BLaER1 treated with 17β-estradiol and CSF1 and Interleukin-3, amounts not matched to agents 10 nM and 100 nM (cell line): ENCODE data around the gene IFNLR1.
A peak's percentile ranks its signal among the peaks of the same experiment; 100 is the strongest.

Experiments
- H3K27ac ChIP-seq, 11 experiments: shearing (Covaris generic); formaldehyde crosslinking; 2 replicates each; pipeline ENCODE4 v1.8.1; 2022
- H3K27me3 ChIP-seq, 11 experiments: shearing (Covaris generic); formaldehyde crosslinking; 2 replicates each; pipeline ENCODE4 v1.8.1; 2022
- H3K36me3 ChIP-seq, 11 experiments: shearing (Covaris generic); formaldehyde crosslinking; 2 replicates each; pipeline ENCODE4 v1.8.1; 2022
- H3K4me1 ChIP-seq, 10 experiments: shearing (Covaris generic); formaldehyde crosslinking; 2 replicates each; pipeline ENCODE4 v1.8.1; 2022
- H3K4me2 ChIP-seq, 11 experiments: shearing (Covaris generic); formaldehyde crosslinking; 2 replicates each; pipeline ENCODE4 v1.8.1; 2022
- H3K4me3 ChIP-seq, 10 experiments: shearing (Covaris generic); formaldehyde crosslinking; 2 replicates each; pipeline ENCODE4 v1.8.1; 2022
- H3K9ac ChIP-seq, 11 experiments: shearing (Covaris generic); formaldehyde crosslinking; 2 replicates each; pipeline ENCODE4 v1.8.1; 2022
- H3K9me3 ChIP-seq, 11 experiments: shearing (Covaris generic); formaldehyde crosslinking; replicated peaks in 1 of 11; 2 replicates each; pipeline ENCODE4 v1.8.1; 2022
- H4K20me1 ChIP-seq, 11 experiments: shearing (Covaris generic); formaldehyde crosslinking; 2 replicates each; pipeline ENCODE4 v1.8.1; 2022
- Cebpa-rat ChIP-seq, 11 experiments: shearing (Covaris generic); IDR thresholded peaks; 2 replicates each; pipeline ENCODE4 v1.8.1; 2022

Gene IFNLR1

DNA sequence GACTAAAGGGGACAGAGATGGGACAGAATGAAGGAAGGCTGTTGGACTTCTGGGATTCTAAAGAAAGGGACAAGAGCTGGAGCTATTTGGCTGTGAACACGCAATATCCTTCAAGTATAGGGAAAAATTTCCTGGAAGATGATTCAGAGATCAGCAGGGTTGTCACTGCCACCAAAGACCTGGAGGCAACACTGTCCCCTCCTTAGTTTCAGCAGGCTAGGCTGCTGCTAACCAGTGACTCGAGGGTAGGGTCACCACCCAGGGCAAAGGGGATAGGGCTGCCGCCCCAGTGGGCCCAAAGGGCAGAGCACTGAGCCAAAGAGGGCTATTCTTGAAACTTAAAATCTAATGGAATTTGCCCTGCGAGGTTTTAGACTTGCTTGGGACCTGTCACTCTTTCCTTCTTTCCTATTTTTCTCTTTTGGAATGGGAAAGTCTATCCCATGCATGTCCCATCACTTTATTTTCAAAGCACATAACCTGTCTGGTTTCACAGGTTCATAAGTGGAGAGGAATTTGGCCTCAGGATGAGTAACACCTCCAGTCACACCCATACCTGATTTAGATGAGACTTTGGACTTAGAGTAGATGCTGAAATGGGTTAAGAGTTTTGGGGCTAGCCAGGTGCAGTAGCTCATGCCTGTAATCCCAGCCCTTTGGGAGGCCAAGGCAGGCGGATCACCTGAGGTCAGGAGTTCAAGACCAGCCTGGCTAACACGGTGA, 11.9 kb downstream of the IFNLR1 start:
- Histone ChIP-seq H3K4me2 (peak overlapping the region in 4 of 11 experiments; percentile 1 to 40 (median 40); a peak in 5 of 22 replicates), H3K27ac (no peak overlapping the region; a peak in 1 of 22 replicates), H3K36me3 (peaks cover 0 to 96% (median 62%) of the 10 kb centered on the region in 11 experiments; a peak in 19 of 22 replicates), H3K27me3 (no peaks in the 10 kb centered on the region), H3K4me1 (peaks cover 0 to 38% (median 19%) of the 10 kb centered on the region in 10 experiments; a peak in 15 of 20 replicates), H4K20me1 (peaks cover 0 to 82% (median 6%) of the 10 kb centered on the region in 11 experiments; a peak in 8 of 22 replicates), H3K9me3 (peaks cover 4 to 19% (median 12%) of the 10 kb centered on the region in 11 experiments; a peak in 15 of 22 replicates), H3K4me3 (no peak overlapping the region), H3K9ac (no peak overlapping the region)
- TF ChIP-seq Cebpa-rat (IDR thresholded peaks at IDR 0.05): no peak

GRCh38 chr1:24173638-24174575, 13.2 kb downstream of the IFNLR1 start:
- Histone ChIP-seq H3K27ac (peak overlapping the region in 4 of 11 experiments; percentile 13 to 40 (median 25); a peak in 4 of 22 replicates), H3K4me3 (no peak overlapping the region), H3K9me3 (peaks cover 4 to 19% (median 12%) of the 10 kb centered on the region in 11 experiments; a peak in 15 of 22 replicates), H3K36me3 (peaks cover 0 to 96% (median 61%) of the 10 kb centered on the region in 11 experiments; a peak in 21 of 22 replicates), H3K4me1 (peaks cover 0 to 26% (median 15%) of the 10 kb centered on the region in 10 experiments; a peak in 15 of 20 replicates), H3K4me2 (peak overlapping the region in 6 of 11 experiments; percentile 5 to 40 (median 38); a peak in 10 of 22 replicates), H3K27me3 (no peaks in the 10 kb centered on the region), H3K9ac (no peak overlapping the region), H4K20me1 (peaks cover 0 to 82% (median 4%) of the 10 kb centered on the region in 11 experiments; a peak in 8 of 22 replicates)
- TF ChIP-seq Cebpa-rat (IDR thresholded peaks at IDR 0.05): no peak

- Histone ChIP-seq H4K20me1 (peaks cover 0 to 68% (median 4%) of the 10 kb centered on the region in 11 experiments; a peak in 7 of 22 replicates), H3K4me1 (peaks cover 0 to 19% (median 12%) of the 10 kb centered on the region in 10 experiments; a peak in 11 of 20 replicates), H3K9ac (no peak overlapping the region), H3K27ac (no peak overlapping the region), H3K9me3 (peaks cover 4 to 19% (median 12%) of the 10 kb centered on the region in 11 experiments; a peak in 15 of 22 replicates), H3K4me3 (no peak overlapping the region), H3K27me3 (no peaks in the 10 kb centered on the region), H3K4me2 (no peak overlapping the region), H3K36me3 (peaks cover 0 to 96% (median 63%) of the 10 kb centered on the region in 11 experiments; a peak in 20 of 22 replicates)
- TF ChIP-seq Cebpa-rat (IDR thresholded peaks at IDR 0.05): no peak
These were observed 14.5 kb downstream of the IFNLR1 start for GRCh38 chr1:24172598-24172997.

DNA sequence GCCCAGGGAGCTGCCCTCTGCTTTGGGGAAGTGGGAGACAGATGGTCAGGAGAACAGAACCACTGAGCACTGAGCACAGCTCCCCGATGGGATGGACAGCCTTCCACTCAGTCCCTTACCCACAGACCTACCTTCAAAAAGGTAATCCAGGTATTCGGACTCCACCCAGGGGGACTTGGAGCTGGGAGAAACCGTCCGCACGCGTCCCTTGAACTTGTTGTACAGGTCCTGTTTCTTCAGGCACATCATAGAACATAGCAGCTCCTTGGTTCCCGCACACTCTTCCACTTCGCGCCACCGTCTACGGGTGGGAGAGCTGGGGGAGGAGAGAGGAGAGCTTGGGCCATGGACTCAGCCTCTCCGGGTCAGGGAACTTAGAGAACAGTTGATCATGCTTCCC, 17.8 kb downstream of the IFNLR1 start:
- H4K20me1 ChIP-seq: peaks cover 0 to 39% (median 0%) of the 10 kb centered on the region in 11 experiments; a peak in 5 of 22 replicates
- H3K27me3 ChIP-seq: no peaks in the 10 kb centered on the region
- H3K4me2 ChIP-seq: no peak overlapping the region
- no peak for TF ChIP-seq Cebpa-rat (IDR thresholded peaks at IDR 0.05)
- H3K9ac ChIP-seq: no peak overlapping the region
- H3K27ac ChIP-seq: no peak overlapping the region
- H3K9me3 ChIP-seq: peaks cover 0 to 12% (median 5%) of the 10 kb centered on the region in 11 experiments; a peak in 10 of 22 replicates
- H3K4me1 ChIP-seq: peaks cover 0 to 8% (median 2%) of the 10 kb centered on the region in 10 experiments; a peak in 11 of 20 replicates
- H3K36me3 ChIP-seq: peaks cover 10 to 96% (median 78%) of the 10 kb centered on the region in 11 experiments; a peak in 21 of 22 replicates
- H3K4me3 ChIP-seq: no peak overlapping the region

GRCh38 chr1:24168245-24168644, 18.8 kb downstream of the IFNLR1 start:
- Histone ChIP-seq H3K4me3 (no peak overlapping the region), H3K27me3 (no peaks in the 10 kb centered on the region), H3K27ac (no peak overlapping the region), H4K20me1 (peaks cover 0 to 39% (median 0%) of the 10 kb centered on the region in 11 experiments; a peak in 5 of 22 replicates), H3K4me2 (no peak overlapping the region), H3K36me3 (peaks cover 10 to 97% (median 83%) of the 10 kb centered on the region in 11 experiments; a peak in 21 of 22 replicates), H3K9ac (no peak overlapping the region), H3K9me3 (peaks cover 0 to 3% (median 0%) of the 10 kb centered on the region in 11 experiments; a peak in 2 of 22 replicates), H3K4me1 (no peaks in the 10 kb centered on the region)
- no peak for TF ChIP-seq Cebpa-rat (IDR thresholded peaks at IDR 0.05)

DNA sequence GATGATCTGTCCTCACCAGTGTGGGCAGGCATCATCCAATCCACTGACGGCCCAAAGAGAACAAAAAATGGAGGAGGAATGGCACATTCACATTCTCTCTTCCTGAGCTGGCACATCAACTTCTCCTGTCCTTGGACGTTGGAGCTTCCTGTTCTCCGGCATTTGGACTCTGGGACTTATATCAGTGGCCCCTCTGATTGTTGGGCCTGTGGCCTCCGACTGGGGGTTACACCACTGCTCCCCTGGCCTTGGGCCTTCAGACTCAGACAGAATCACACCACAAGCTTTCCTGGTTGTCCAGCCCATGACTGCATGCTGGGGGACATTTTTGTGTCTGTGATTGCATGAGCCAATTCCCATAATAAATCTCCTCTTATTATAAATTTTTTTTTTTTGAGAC, 20.1 kb downstream of the IFNLR1 start:
- Histone ChIP-seq H3K9ac (no peak overlapping the region), H3K27ac (no peak overlapping the region), H3K4me1 (peaks cover 0 to 2% (median 0%) of the 10 kb centered on the region in 10 experiments; a peak in 2 of 20 replicates), H3K4me3 (no peak overlapping the region), H3K9me3 (no peaks in the 10 kb centered on the region; a peak in 1 of 22 replicates), H4K20me1 (peaks cover 0 to 28% (median 0%) of the 10 kb centered on the region in 11 experiments; a peak in 5 of 22 replicates), H3K4me2 (no peak overlapping the region), H3K36me3 (peaks cover 10 to 97% (median 79%) of the 10 kb centered on the region in 11 experiments; a peak in 21 of 22 replicates), H3K27me3 (no peaks in the 10 kb centered on the region)
- TF ChIP-seq Cebpa-rat (IDR thresholded peaks at IDR 0.05): no peak

DNA sequence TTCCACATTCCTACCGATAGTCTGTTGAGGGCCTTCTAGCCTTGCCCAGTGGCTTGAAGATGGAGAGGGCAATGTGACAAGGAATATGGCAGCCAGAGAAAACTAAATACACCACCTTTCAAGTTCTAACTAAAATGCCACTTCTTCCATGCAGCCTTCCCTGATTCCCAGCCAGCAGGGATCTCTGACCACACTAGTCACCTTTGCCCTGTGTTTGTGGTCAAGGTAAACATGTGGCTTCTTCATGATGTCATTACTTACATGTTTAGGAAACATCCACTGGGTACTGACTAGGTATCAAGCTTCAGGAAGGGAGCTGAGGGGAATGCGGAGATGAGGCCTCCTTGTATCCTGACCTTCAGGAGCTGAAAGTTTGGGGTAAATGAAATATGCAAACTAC, 21.6 kb downstream of the IFNLR1 start:
- Histone ChIP-seq H3K4me2 (no peak overlapping the region), H3K9me3 (no peaks in the 10 kb centered on the region; a peak in 1 of 22 replicates), H3K27me3 (no peaks in the 10 kb centered on the region), H4K20me1 (peaks cover 0 to 16% (median 3%) of the 10 kb centered on the region in 11 experiments; a peak in 4 of 22 replicates), H3K27ac (no peak overlapping the region), H3K4me3 (no peak overlapping the region), H3K4me1 (peaks cover 0 to 16% (median 6%) of the 10 kb centered on the region in 10 experiments; a peak in 8 of 20 replicates), H3K9ac (no peak overlapping the region), H3K36me3 (peaks cover 10 to 100% (median 76%) of the 10 kb centered on the region in 11 experiments; a peak in 21 of 22 replicates)
- TF ChIP-seq Cebpa-rat (IDR thresholded peaks at IDR 0.05): no peak

DNA sequence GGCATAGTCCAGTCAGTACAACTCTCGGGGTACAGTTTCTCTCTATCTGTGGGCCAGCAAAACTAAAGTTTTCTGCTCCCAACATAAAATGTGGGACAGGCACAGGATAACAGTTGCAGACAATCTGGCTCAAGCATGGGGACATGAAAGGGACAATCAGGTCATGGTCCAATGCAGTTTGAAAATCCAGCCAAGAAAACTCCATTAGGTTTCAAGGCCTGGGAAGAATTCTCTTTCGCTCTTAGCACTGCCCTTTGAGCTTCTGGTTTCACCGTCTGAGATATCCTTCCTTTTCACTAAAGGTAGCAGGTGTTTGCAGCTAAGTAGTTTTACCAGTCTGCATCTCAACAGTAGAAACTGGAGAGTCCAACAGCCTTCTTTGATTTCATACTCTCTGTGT, 23.1 kb downstream of the IFNLR1 start:
- no peak for TF ChIP-seq Cebpa-rat (IDR thresholded peaks at IDR 0.05)
- no peak overlapping the region for H3K27ac ChIP-seq
- no peaks in the 10 kb centered on the region for H3K27me3 ChIP-seq
- H3K9me3 ChIP-seq: no peaks in the 10 kb centered on the region; a peak in 1 of 22 replicates
- H3K4me2 ChIP-seq: no peak overlapping the region
- no peak overlapping the region for H3K4me3 ChIP-seq
- H4K20me1 ChIP-seq: peaks cover 0 to 4% (median 0%) of the 10 kb centered on the region in 11 experiments; a peak in 1 of 22 replicates
- H3K36me3 ChIP-seq: peaks cover 19 to 100% (median 78%) of the 10 kb centered on the region in 11 experiments; a peak in 21 of 22 replicates
- peaks cover 0 to 16% (median 7%) of the 10 kb centered on the region in 10 experiments; a peak in 8 of 20 replicates for H3K4me1 ChIP-seq
- H3K9ac ChIP-seq: no peak overlapping the region
